ENCODE measurements around the gene VENTX.

GRCh38 chr10:133251388-133252222, 13.9 kb downstream of the VENTX start:
- TF ChIP-seq EZH2phosphoT487 (IDR thresholded peaks at IDR 0.05; ENCODE audit: borderline replicate concordance, low read length), result no peak
- no peak for TF ChIP-seq CTCF (IDR thresholded peaks at IDR 0.05; ENCODE audit: low read depth, low read length, poor library complexity, severe bottlenecking)

Data from DOHH2 (cell line).